Uterus (tissue), 4 donors: Measurements from ENCODE around the gene HMX3. TPM values are rescaled to one million over a fixed set of nuclear protein-coding genes. Genes with fewer than 3 reads are reported as not detected.

Experiments
- DNase-seq, 2 donors: peaks; one replicate each; pipeline ENCODE4 v3.0.0-alpha.2; 2019 to 2020
- H3K27ac ChIP-seq, 2 donors: fragments of 200-600 bp; sonication (generic); 1 replicate in 1 of 2; 2 replicates in 1 of 2; pipeline ENCODE4 v1.5.1; 2016 to 2018
- H3K27me3 ChIP-seq, 2 donors: fragments of 200-600 bp; sonication (generic); one replicate each; pipeline ENCODE4 v1.5.1; 2018 to 2019; ENCODE audit warnings: control low read depth in 1 of 2
- H3K36me3 ChIP-seq, 2 donors: fragments of 200-600 bp; sonication (generic); one replicate each; pipeline ENCODE4 v1.5.1; 2019; ENCODE audit warnings: control low read depth in 1 of 2
- H3K4me1 ChIP-seq, 2 donors: fragments of 200-600 bp; sonication (generic); one replicate each; pipeline ENCODE4 v1.5.1; 2018 to 2019; ENCODE audit warnings: control low read depth in 1 of 2
- H3K4me3 ChIP-seq, 2 donors: fragments of 200-600 bp; sonication (generic); 1 replicate in 1 of 2; 2 replicates in 1 of 2; pipeline ENCODE4 v1.5.1; 2018 to 2019; ENCODE audit warnings: mild to moderate bottlenecking in 1 of 2
- H3K9me3 ChIP-seq, 2 donors: fragments of 200-600 bp; sonication (generic); one replicate each; pipeline ENCODE4 v1.5.1; 2019; ENCODE audit warnings: control low read depth in 1 of 2
- POLR2A ChIP-seq, 2 donors: fragments of 450-650 bp; IDR thresholded peaks; one replicate each; pipeline ENCODE4 v1.6.1; 2016; ENCODE audit warnings: antibody characterized with exemption in 2 of 2, mild to moderate bottlenecking in 1 of 2, moderate library complexity in 1 of 2
- intact Hi-C: fragments of 100-400 bp; cut with DNase I; formaldehyde crosslinking; loops from one replicate; pipeline ENCODE4 v1.15.1; 2023; ENCODE audit warnings: low total_unique reads
- total RNA-seq, 4 donors: library from RNA; depleted of rRNA in 3 of 4; stranded (reverse); fragments of >200 nt in 3 of 4; gene quantifications; one replicate each; pipeline versions ENCODE4 v1.1.0 to v1.2.4, GENCODE V29; 2014 to 2023
- TF ChIP-seq, protein P1 (sequence below), 4 experiments: fragments of 200-600 bp in 2 of 4; fragments of 450-650 bp in 2 of 4; sonication (generic) in 2 of 4; IDR thresholded peaks; one replicate each; pipeline ENCODE4 v1.5.1; 2016 to 2019; ENCODE audit warnings: antibody characterized with exemption in 4 of 4, mild to moderate bottlenecking in 2 of 4, moderate library complexity in 1 of 4
- donor health status: DM: yes; HTN: yes; CAD: no.

Gene HMX3
- total RNA-seq, 4 donors from 2014 or later, result not detected

DNA sequence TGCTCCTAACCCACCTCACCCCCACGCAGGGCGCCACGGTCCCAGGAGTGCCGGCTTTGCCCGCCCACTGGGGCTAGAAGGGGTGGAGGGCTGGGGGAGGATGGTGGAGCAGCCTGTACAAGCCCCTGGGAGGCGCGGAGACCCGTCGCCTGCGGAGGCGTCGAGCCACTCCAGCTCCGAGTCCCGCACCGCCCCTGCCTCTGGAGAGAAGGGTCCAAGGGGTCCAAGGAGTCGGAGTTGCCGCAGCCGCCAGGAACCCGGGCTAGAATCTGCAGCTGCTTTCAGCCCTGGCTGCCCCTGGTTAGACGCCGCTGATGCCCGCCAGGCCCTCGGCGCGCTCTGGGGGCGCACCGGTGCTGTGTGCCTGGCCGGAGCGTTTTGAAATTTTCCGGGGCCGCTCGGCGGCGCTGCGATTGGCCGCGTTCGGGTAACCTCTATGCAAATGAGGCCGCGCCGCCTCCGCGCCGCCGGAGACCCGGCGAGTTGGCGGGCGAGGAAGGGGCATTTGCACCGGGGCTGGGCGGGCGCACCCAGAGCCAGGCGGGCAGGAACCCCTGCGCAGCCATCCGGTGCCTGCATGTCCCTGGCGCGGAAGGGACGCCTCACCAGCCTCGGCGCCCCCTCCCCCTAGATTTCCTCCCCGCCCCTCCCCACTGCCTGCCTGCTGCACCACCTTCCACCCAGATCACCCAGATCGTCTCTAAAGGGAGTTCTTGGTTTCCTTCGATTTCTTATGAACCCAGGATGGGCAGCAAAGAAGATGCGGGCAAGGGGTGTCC is 12.1 kb downstream of the HMX3 start, which contains the start of gene HMX2:
HMX2 (plus strand) TSS at position 502 of the 779 bp plus-strand sequence; CDS start at position 745, 243 bp downstream.
- Histone ChIP-seq H3K27ac (no peak within 1 kb of the TSS), H3K9me3 (no peaks in the 10 kb centered on the region), H3K4me1 (peaks cover 0 to 11% of the 10 kb centered on the region in 2 donors), H3K27me3 (peaks cover 33 to 93% of the 10 kb centered on the region in 2 donors), H3K4me3 (no peak within 1 kb of the TSS), H3K36me3 (no peaks in the 10 kb centered on the region)
- intact Hi-C loops, result no loop called here
- TF ChIP-seq POLR2A (IDR thresholded peaks at IDR 0.05), result no peak
- TF ChIP-seq, protein P1, sequence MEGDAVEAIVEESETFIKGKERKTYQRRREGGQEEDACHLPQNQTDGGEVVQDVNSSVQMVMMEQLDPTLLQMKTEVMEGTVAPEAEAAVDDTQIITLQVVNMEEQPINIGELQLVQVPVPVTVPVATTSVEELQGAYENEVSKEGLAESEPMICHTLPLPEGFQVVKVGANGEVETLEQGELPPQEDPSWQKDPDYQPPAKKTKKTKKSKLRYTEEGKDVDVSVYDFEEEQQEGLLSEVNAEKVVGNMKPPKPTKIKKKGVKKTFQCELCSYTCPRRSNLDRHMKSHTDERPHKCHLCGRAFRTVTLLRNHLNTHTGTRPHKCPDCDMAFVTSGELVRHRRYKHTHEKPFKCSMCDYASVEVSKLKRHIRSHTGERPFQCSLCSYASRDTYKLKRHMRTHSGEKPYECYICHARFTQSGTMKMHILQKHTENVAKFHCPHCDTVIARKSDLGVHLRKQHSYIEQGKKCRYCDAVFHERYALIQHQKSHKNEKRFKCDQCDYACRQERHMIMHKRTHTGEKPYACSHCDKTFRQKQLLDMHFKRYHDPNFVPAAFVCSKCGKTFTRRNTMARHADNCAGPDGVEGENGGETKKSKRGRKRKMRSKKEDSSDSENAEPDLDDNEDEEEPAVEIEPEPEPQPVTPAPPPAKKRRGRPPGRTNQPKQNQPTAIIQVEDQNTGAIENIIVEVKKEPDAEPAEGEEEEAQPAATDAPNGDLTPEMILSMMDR (IDR thresholded peaks at IDR 0.05), result no peak
- no peak for DNase-seq

DNA sequence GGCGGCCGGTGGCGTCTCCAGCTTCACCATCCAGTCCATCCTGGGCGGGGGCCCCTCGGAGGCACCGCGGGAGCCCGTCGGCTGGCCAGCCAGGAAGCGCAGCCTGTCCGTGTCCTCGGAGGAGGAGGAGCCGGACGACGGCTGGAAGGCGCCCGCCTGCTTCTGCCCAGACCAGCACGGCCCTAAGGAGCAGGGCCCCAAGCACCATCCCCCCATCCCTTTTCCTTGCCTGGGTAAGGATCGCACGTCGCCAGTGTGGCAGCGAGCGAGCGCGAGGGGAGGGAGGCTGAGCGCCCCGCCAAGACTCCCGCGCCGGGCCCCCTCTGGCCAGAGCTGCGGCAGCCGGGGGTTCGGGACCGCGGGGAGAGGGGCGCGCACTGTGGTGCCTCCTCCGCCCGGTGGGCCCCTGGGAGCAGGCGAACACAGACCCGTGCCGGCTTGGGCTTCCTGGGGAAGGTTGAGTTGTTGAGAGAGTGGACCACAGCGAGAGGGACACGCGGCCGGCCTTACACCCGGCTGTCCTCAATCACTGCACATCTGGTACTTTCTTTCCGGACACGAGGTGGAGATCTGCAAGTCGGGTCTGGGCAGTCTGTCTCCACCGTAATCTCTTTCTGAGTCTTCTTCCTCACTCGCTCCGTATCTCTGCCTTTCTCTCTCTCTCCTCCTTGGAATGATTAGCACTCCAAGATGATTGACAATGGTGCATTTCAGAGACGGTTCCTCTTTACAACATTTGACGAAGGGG is 12.8 kb downstream of the HMX3 start:
- Histone ChIP-seq H3K36me3 (no peaks in the 10 kb centered on the region), H3K4me1 (peaks cover 0 to 11% of the 10 kb centered on the region in 2 donors), H3K27me3 (peaks cover 33 to 87% of the 10 kb centered on the region in 2 donors), H3K9me3 (no peaks in the 10 kb centered on the region), H3K27ac (no peak overlapping the region), H3K4me3 (no peak overlapping the region)
- TF ChIP-seq, protein P1 (IDR thresholded peaks at IDR 0.05), result no peak
- TF ChIP-seq POLR2A (IDR thresholded peaks at IDR 0.05), result no peak
- intact Hi-C loops, result no loop called here
- DNase-seq, result peak in 1 of 2 donors; percentile 9

DNA sequence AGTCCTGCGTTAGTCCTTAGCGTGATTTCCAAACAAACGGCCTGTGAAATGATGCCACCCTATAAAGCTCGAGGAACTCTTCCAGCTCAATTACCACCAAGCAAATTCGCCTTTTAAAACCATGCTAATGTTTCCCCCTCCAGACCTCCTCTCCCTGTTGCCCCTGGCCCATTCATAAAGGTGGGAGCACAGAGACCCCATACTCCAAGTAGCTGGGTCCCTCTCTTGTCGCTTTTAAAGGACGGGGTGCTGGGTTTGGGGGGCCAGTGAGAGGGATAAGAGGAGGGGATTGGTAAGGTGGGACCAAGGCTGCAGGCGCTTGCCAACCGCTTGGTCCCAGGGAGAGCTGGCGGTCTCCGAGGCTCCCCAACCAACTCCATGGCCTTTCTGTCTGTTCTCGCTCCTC is 13.4 kb downstream of the HMX3 start:
- peaks cover 33 to 81% of the 10 kb centered on the region in 2 donors for H3K27me3 ChIP-seq
- H3K4me3 ChIP-seq, result no peak overlapping the region
- no peak for DNase-seq
- H3K9me3 ChIP-seq, result no peaks in the 10 kb centered on the region
- peaks cover 0 to 11% of the 10 kb centered on the region in 2 donors for H3K4me1 ChIP-seq
- H3K27ac ChIP-seq, result no peak overlapping the region
- TF ChIP-seq, protein P1 (IDR thresholded peaks at IDR 0.05), result no peak
- no peak for TF ChIP-seq POLR2A (IDR thresholded peaks at IDR 0.05)
- intact Hi-C loops, result no loop called here
- H3K36me3 ChIP-seq, result no peaks in the 10 kb centered on the region

DNA sequence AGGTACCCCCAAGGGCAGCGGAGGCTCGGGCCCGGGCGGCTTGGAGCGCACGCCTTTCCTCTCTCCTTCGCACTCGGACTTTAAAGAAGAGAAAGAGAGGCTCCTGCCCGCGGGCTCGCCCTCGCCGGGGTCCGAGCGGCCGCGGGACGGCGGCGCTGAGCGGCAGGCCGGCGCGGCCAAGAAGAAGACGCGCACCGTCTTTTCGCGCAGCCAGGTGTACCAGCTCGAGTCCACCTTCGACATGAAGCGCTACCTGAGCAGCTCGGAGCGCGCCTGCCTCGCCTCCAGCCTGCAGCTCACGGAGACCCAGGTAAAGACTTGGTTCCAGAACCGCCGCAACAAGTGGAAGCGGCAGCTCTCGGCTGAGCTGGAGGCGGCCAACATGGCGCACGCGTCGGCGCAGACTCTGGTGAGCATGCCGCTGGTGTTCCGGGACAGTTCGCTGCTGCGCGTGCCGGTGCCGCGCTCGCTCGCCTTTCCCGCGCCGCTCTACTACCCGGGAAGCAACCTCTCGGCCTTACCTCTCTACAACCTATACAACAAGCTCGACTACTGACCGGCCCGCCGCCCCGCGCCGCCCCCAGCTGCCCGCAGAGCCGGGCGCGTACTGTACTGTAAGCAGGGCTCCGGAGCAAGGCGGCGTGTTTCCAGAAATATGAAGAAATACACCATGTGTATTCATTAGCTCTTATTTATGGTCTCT is 13.9 kb downstream of the HMX3 start:
- TF ChIP-seq, protein P1 (IDR thresholded peaks at IDR 0.05), result no peak
- no peak for TF ChIP-seq POLR2A (IDR thresholded peaks at IDR 0.05)
- peaks cover 0 to 11% of the 10 kb centered on the region in 2 donors for H3K4me1 ChIP-seq
- H3K4me3 ChIP-seq, result peak overlapping the region; percentile 5 to 31
- intact Hi-C loops, result no loop called here
- no peak for DNase-seq
- H3K27me3 ChIP-seq, result peaks cover 33 to 76% of the 10 kb centered on the region in 2 donors
- no peaks in the 10 kb centered on the region for H3K9me3 ChIP-seq
- H3K27ac ChIP-seq, result no peak overlapping the region
- H3K36me3 ChIP-seq, result no peaks in the 10 kb centered on the region
